ENCODE measurements around the gene GBX2. TPM values are rescaled to one million over a fixed set of nuclear protein-coding genes. Genes with fewer than 3 reads are reported as not detected.
A peak's percentile ranks its signal among the peaks of the same experiment; 100 is the strongest.

The GBX2 gene
- total and polyA plus RNA-seq, 2 of the 13 experiments (the other 11 are each of a cell fraction or from before 2014, with no cell fraction given): not detected

DNA sequence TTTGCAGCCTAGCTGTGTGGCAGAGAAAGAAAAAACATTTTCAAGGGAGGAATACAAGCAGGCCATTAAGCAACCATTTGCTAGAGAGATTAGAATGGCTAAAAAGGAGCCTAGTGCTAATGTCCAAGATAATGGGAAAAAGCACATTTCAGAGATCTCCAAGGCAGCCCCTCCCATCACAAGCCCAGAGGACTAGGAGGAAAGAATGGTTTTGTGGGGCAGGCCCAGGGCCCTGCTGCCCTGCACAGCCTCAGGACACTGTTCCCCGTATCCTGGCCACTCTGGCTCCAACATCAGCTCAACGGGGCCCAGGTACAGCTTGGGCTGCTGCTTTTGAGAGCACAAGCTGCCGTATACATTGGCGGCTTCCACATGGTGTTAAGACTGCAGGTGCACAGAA lies 16.5 kb upstream of the GBX2 start:
- BruUV-seq (replicated peaks): no TSS peak
- 0% methylated on average over 1 of the region's 4 CpGs for WGBS (ENCODE audit: low lambda C conversion rate)
- TF ChIP-seq FOXK2 (IDR thresholded peaks at IDR 0.05) (no peak), NBN (conservative IDR thresholded peaks at IDR 0.05) (no peak), NR1H2 (CRISPR knock-in tag; IDR thresholded peaks at IDR 0.05; ENCODE audit: borderline replicate concordance, low read depth) (no peak)
- no peaks in the 10 kb centered on the region for H3K4me1 ChIP-seq (ENCODE audit: insufficient read depth, low read length)
- no peak overlapping the region for H3K4me3 ChIP-seq (replicated peaks in 1 of 3; ENCODE audit: insufficient read depth in 1 of 3, low read depth in 2 of 3, low read length in 3 of 3)
- H3K27me3 ChIP-seq (ENCODE audit: control insufficient read depth in 1 of 2, insufficient read depth in 2 of 2, low read length in 2 of 2): peaks cover 2 to 16% of the 10 kb centered on the region in 2 experiments; a peak in 3 of 5 replicates
- no peak overlapping the region for H3K27ac ChIP-seq (ENCODE audit: extremely low read length, insufficient read depth, low read length)
- no peak overlapping the region for H3K9ac ChIP-seq (ENCODE audit: insufficient read depth, low read depth, low read length)
- H3K79me2 ChIP-seq (ENCODE audit: insufficient read depth, low read length): no peaks in the 10 kb centered on the region
- H4K20me1 ChIP-seq (ENCODE audit: insufficient read depth, low read length): no peaks in the 10 kb centered on the region; the same call in 1 of the 2 replicates
- intact Hi-C loops (cut with micrococcal nuclease; ENCODE audit: unreplicated experiment): no loop called here
- no peak overlapping the region for H2AFZ ChIP-seq (ENCODE audit: low read length)
- H3K9me3 ChIP-seq (ENCODE audit: low read length): no peaks in the 10 kb centered on the region
- H3K4me2 ChIP-seq (ENCODE audit: low read depth, low read length): no peak overlapping the region
- in situ Hi-C loops (cut with HindIII; ENCODE audit: extremely low pct_ligation_motif_present, low pct_unique_long_range_greater_than_20kb): no loop called here
- CTCF ChIA-PET (ENCODE audit: low intra/inter-chr PET ratio, low total read pairs): no interaction called here
- FAIRE-seq (no peak), DNase-seq (ENCODE audit: low spot score) (no peak), ATAC-seq (no peak)
- no peaks in the 10 kb centered on the region for H3K36me3 ChIP-seq (replicated peaks in 1 of 2; ENCODE audit: control insufficient read depth in 1 of 2, insufficient read depth in 2 of 2, low read length in 2 of 2)
- POLR2A ChIA-PET: no interaction called here

DNA sequence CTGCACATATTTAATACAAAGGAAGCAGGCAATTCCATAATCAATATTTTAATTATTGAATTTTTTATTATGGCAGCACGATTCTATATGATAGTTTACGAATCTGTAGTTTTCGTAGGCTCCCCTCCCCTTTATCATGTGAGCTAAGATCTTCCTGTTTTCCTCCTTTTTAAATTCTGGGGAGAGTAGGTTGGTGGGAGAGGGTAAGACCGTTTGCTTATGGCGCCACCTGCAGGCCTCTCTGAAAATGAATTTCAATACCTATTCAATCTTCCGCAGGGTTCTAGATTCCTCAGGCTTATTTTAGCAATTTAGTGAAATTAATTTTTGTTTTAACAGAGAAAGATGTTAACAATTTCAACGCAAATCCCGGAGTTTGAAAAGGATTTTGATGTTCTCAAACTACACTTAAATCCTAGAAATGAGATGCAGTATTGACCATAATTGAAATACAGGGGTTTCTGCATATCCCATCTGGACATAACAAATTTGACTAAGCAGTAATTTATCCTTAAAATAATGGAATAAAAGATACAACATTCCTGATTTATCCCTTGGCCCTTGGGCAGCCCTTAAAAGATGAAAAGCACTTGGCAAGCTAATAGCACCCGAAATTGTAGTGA lies 12.8 kb upstream of the GBX2 start:
- POLR2A ChIA-PET: no interaction called here
- H3K9ac ChIP-seq (ENCODE audit: insufficient read depth, low read depth, low read length): no peak overlapping the region
- TF ChIP-seq BORCS8-MEF2B (CRISPR knock-in tag; IDR thresholded peaks at IDR 0.05): no peak
- TF ChIP-seq, protein P1, sequence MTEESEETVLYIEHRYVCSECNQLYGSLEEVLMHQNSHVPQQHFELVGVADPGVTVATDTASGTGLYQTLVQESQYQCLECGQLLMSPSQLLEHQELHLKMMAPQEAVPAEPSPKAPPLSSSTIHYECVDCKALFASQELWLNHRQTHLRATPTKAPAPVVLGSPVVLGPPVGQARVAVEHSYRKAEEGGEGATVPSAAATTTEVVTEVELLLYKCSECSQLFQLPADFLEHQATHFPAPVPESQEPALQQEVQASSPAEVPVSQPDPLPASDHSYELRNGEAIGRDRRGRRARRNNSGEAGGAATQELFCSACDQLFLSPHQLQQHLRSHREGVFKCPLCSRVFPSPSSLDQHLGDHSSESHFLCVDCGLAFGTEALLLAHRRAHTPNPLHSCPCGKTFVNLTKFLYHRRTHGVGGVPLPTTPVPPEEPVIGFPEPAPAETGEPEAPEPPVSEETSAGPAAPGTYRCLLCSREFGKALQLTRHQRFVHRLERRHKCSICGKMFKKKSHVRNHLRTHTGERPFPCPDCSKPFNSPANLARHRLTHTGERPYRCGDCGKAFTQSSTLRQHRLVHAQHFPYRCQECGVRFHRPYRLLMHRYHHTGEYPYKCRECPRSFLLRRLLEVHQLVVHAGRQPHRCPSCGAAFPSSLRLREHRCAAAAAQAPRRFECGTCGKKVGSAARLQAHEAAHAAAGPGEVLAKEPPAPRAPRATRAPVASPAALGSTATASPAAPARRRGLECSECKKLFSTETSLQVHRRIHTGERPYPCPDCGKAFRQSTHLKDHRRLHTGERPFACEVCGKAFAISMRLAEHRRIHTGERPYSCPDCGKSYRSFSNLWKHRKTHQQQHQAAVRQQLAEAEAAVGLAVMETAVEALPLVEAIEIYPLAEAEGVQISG (CRISPR knock-in tag; IDR thresholded peaks at IDR 0.05): no peak
- no peak for TF ChIP-seq AHR (CRISPR knock-in tag; IDR thresholded peaks at IDR 0.05)
- TF ChIP-seq NFYC (CRISPR knock-in tag; IDR thresholded peaks at IDR 0.05): no peak
- no peak for TF ChIP-seq ATM (IDR thresholded peaks at IDR 0.05; ENCODE audit: borderline replicate concordance)
- 0 out of 2 replicates have a peak, but pooled peaks have one; percentile 9 for TF ChIP-seq THAP11 (CRISPR knock-in tag; IDR thresholded peaks at IDR 0.05)
- TF ChIP-seq, protein P2, sequence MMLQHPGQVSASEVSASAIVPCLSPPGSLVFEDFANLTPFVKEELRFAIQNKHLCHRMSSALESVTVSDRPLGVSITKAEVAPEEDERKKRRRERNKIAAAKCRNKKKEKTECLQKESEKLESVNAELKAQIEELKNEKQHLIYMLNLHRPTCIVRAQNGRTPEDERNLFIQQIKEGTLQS (CRISPR knock-in tag; IDR thresholded peaks at IDR 0.05): no peak
- TF ChIP-seq CBX5 (CRISPR knock-in tag; IDR thresholded peaks at IDR 0.05; ENCODE audit: borderline replicate concordance): no peak
- no peak for TF ChIP-seq NR2F2 (IDR thresholded peaks at IDR 0.05; ENCODE audit: borderline replicate concordance, low read depth)
- no peak for TF ChIP-seq PHF21A (CRISPR knock-in tag; IDR thresholded peaks at IDR 0.05)
- TF ChIP-seq POLR2G (IDR thresholded peaks at IDR 0.05; ENCODE audit: low read depth, low read length): no peak
- TF ChIP-seq NR2F6 (IDR thresholded peaks at IDR 0.05): no peak
- no peak for TF ChIP-seq NR2F6 (CRISPR knock-in tag; IDR thresholded peaks at IDR 0.05)
- no peak for TF ChIP-seq ZSCAN12 (CRISPR knock-in tag; IDR thresholded peaks at IDR 0.05)
- no peak for TF ChIP-seq TEAD3 (CRISPR knock-in tag; optimal IDR thresholded peaks at IDR 0.05; ENCODE audit: borderline replicate concordance)
- TF ChIP-seq KLF15 (CRISPR knock-in tag; IDR thresholded peaks at IDR 0.05; ENCODE audit: borderline replicate concordance): no peak

More for the DNA sequence above, 12.8 kb upstream of the GBX2 start:
- H4K20me1 ChIP-seq (ENCODE audit: insufficient read depth, low read length): no peaks in the 10 kb centered on the region; the same call in 1 of the 2 replicates
- H3K4me2 ChIP-seq (ENCODE audit: low read depth, low read length): no peak overlapping the region
- WGBS (ENCODE audit: low lambda C conversion rate): 4% methylated on average over 9 of the region's 9 CpGs
- CTCF ChIA-PET (ENCODE audit: low intra/inter-chr PET ratio, low total read pairs): interaction anchor here (0.7 to 3.6 kb wide), 7 partner anchors 37 to 415 kb away, joined by 3 to 39 read pairs (median 6); no protein-coding TSS in a partner anchor
- no peak overlapping the region for H2AFZ ChIP-seq (ENCODE audit: low read length)
- H3K27me3 ChIP-seq (ENCODE audit: control insufficient read depth in 1 of 2, insufficient read depth in 2 of 2, low read length in 2 of 2): peaks cover 0 to 34% of the 10 kb centered on the region in 2 experiments; a peak in 3 of 5 replicates
- no peaks in the 10 kb centered on the region for H3K36me3 ChIP-seq (replicated peaks in 1 of 2; ENCODE audit: control insufficient read depth in 1 of 2, insufficient read depth in 2 of 2, low read length in 2 of 2)
- no peak overlapping the region for H3K4me3 ChIP-seq (replicated peaks in 1 of 3; ENCODE audit: insufficient read depth in 1 of 3, low read depth in 2 of 3, low read length in 3 of 3)
- DNase-seq (ENCODE audit: low spot score) (peak; percentile 60), ATAC-seq (peak; percentile 28; the same call in 2 of the 3 replicates), FAIRE-seq (peak; percentile 67)
- in situ Hi-C loops (cut with HindIII; ENCODE audit: extremely low pct_ligation_motif_present, low pct_unique_long_range_greater_than_20kb) (no loop called here), intact Hi-C loops (cut with micrococcal nuclease; ENCODE audit: unreplicated experiment) (loop anchor here (1.0 kb wide), 3 partner anchors 245 to 415 kb away; no protein-coding TSS in a partner anchor)
- H3K79me2 ChIP-seq (ENCODE audit: insufficient read depth, low read length): no peaks in the 10 kb centered on the region
- no TSS peak for BruUV-seq (replicated peaks)
- H3K4me1 ChIP-seq (ENCODE audit: insufficient read depth, low read length): 0 out of 2 replicates have a peak, but pooled peaks cover 9% of the 10 kb centered on the region
- H3K9me3 ChIP-seq (ENCODE audit: low read length): no peaks in the 10 kb centered on the region
- no peak overlapping the region for H3K27ac ChIP-seq (ENCODE audit: extremely low read length, insufficient read depth, low read length)
